Activated CD4-positive, alpha-beta T cell treated with anti-CD3 and anti-CD28 coated beads, Interleukin-2, amount 10 ng/mL, durations not matched to agents 24 days and 14 days (primary cell): ENCODE data around the gene ZNF24. TPM values are rescaled to one million over a fixed set of nuclear protein-coding genes. Genes with fewer than 3 reads are reported as not detected.

Experiments used
- DNase-seq: peaks from one replicate; pipeline ENCODE4 v3.0.0; 2022
- H3K27ac Mint-ChIP-seq: one replicate; pipeline ENCODE4 v1.8.0; 2022; ENCODE audit warnings: mild to moderate bottlenecking, mixed read lengths
- H3K27me3 Mint-ChIP-seq: one replicate; pipeline ENCODE4 v1.8.0; 2022; ENCODE audit warnings: mixed read lengths
- H3K36me3 Mint-ChIP-seq: one replicate; pipeline ENCODE4 v1.8.0; 2022; ENCODE audit warnings: low read depth, mild to moderate bottlenecking, mixed read lengths
- H3K4me1 Mint-ChIP-seq: one replicate; pipeline ENCODE4 v1.8.0; 2021; ENCODE audit warnings: mixed read lengths
- H3K4me3 Mint-ChIP-seq: one replicate; pipeline ENCODE4 v1.8.0; 2022; ENCODE audit warnings: mild to moderate bottlenecking, moderate library complexity, mixed read lengths
- H3K9me3 Mint-ChIP-seq: one replicate; pipeline ENCODE4 v1.8.0; 2021; ENCODE audit warnings: mixed read lengths
- intact Hi-C: fragments of 100-400 bp; cut with micrococcal nuclease; formaldehyde crosslinking; loops from one replicate; pipeline ENCODE4 v1.15.1; 2023
- total RNA-seq: library from RNA; stranded (reverse); gene quantifications from 2 replicates; pipeline ENCODE4 v1.2.3, GENCODE V29; 2022

ZNF24 gene
- total RNA-seq, 1 donor from 2014 or later: 57.8 TPM

DNA sequence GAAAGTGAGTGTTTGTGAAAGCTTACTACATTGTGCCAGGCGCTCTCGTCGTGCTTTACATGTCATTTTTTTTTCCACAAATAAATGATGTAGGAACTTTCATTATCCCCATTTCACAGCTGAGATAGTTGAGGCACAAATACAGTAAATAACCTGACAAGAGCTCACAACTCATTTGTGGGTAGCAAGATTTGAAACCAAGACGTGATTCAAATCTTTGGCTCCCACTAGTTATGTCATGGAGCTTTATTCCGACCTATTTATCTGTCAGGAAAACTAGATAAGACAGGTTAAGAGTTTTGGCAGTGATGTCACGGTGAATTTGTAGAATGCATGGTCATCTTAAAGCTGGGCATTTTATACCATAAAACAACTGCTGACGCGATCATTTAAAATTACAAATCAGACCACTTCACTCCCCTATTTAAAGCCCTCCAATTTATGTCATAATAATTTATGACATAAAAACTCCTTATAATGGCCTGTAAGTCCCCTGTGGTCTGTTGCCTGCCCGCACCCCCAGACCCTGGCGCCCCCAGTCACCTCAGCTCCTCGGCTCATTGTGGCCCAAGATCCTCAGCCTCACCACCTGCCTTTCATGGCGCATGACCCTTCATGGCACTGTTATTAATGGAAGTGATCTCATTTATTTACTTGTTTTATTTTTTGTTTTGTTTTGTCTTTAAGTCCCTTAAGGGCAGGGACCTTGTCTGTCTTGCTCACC is 678 bp upstream of the ZNF24 start:
- peak overlapping the region; percentile 94 for H3K27ac Mint-ChIP-seq
- no peak for DNase-seq
- peak overlapping the region; percentile 100 for H3K4me3 Mint-ChIP-seq
- H3K4me1 Mint-ChIP-seq: peaks cover 27% of the 10 kb centered on the region
- intact Hi-C loops: loop anchor here (1.0 to 2.0 kb wide), 5 partner anchors 32 to 304 kb away; partner anchors contain the start of genes INO80C, MAPRE2, ZNF396 and ZNF397
- peaks cover 5% of the 10 kb centered on the region for H3K27me3 Mint-ChIP-seq
- peaks cover 15% of the 10 kb centered on the region for H3K36me3 Mint-ChIP-seq
- no peaks in the 10 kb centered on the region for H3K9me3 Mint-ChIP-seq

DNA sequence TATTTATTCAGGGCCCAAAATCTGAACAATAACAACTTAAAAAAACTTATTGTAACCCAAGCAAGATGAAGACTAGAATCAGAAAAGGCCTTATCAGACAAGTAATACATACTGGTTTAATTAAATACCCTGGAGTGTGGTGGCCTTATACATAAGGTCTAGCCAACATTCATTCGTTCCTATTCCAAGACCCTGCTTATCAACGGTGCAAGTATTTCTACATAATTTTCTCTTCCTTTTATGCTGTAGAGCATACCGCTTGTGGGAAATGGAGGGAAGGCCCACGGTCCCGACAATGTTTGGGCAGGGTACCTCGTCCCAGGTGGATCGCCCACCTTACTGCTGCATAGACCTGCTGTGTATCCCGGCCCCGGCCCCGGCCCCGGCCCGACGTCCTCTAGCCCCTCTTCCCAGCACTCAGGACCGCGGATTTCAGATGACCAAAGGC is 708 bp downstream of the ZNF24 start:
- Mint-ChIP-seq H3K27ac (peak overlapping the region; percentile 94), H3K4me1 (peaks cover 36% of the 10 kb centered on the region), H3K27me3 (peaks cover 1% of the 10 kb centered on the region), H3K4me3 (peak overlapping the region; percentile 100), H3K36me3 (peaks cover 29% of the 10 kb centered on the region), H3K9me3 (no peaks in the 10 kb centered on the region)
- intact Hi-C loops: loop anchor here (1.0 kb wide), 1 partner anchor 629 kb away; the partner anchor contains the start of gene RMP24
- DNase-seq: no peak

DNA sequence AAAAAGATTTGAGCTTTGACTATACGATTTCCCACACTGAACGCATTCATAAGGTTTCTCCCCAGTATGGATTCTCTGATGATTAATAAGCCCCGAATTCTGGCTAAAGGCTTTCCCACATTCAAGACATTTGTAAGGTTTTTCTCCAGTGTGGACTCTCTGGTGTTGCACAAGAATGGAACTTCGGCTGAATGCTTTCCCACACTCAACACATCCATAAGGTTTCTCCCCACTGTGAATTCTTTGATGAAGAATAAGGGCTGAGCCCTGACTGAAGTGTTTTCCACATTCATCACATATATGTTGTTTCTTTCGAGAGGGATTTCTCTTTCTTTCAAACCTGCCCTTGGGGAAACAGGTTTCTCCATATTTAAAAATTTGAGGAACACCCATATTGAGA is 6.9 kb downstream of the ZNF24 start:
- DNase-seq: no peak
- Mint-ChIP-seq H3K9me3 (no peaks in the 10 kb centered on the region), H3K4me3 (no peak overlapping the region), H3K36me3 (peaks cover 76% of the 10 kb centered on the region), H3K27ac (no peak overlapping the region), H3K4me1 (peaks cover 22% of the 10 kb centered on the region), H3K27me3 (no peaks in the 10 kb centered on the region)
- intact Hi-C loops: no loop called here

DNA sequence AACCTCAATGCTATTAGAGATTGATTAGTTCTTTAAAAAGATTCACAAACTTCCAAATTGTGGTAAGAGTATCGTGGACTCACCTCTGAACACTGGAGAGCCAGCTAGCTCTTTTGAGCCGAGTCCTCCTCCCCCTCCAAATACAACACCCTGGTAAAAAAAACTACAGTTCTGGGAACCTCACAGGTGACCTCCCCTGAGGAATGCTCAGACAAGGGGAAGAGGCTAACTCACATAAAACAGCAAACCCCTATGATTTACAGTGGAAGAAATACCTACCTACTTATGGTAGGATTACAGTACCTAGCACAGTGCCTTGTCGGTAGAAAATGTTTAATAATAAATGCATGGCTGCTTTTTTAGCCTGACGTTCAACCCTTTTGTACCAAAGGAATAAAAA is 8.4 kb downstream of the ZNF24 start:
- Mint-ChIP-seq H3K4me3 (no peak overlapping the region), H3K27me3 (no peaks in the 10 kb centered on the region), H3K36me3 (peaks cover 77% of the 10 kb centered on the region), H3K9me3 (no peaks in the 10 kb centered on the region), H3K4me1 (peaks cover 19% of the 10 kb centered on the region), H3K27ac (no peak overlapping the region)
- intact Hi-C loops: no loop called here
- DNase-seq: no peak

DNA sequence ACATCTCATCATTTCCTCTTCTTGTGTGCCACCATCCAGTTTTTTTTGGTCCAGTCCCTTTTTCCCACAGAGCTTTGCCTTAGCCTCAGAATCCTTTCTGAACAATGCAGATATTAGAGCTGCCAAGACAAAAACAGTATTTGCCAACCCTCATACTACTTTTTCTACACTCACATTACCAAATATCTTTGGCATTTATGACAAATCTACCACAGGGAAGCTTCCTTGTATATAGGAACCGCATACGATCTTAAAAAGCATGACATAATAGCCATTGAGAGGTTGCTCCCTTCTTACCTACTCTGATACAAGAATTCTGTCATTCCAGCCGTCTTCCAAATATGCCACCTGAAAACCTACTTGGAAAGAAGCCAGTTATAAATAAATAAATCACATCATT is 9.4 kb downstream of the ZNF24 start:
- no peaks in the 10 kb centered on the region for H3K27me3 Mint-ChIP-seq
- no peak overlapping the region for H3K4me3 Mint-ChIP-seq
- H3K9me3 Mint-ChIP-seq: no peaks in the 10 kb centered on the region
- DNase-seq: no peak
- peaks cover 15% of the 10 kb centered on the region for H3K4me1 Mint-ChIP-seq
- intact Hi-C loops: no loop called here
- no peak overlapping the region for H3K27ac Mint-ChIP-seq
- peaks cover 68% of the 10 kb centered on the region for H3K36me3 Mint-ChIP-seq

DNA sequence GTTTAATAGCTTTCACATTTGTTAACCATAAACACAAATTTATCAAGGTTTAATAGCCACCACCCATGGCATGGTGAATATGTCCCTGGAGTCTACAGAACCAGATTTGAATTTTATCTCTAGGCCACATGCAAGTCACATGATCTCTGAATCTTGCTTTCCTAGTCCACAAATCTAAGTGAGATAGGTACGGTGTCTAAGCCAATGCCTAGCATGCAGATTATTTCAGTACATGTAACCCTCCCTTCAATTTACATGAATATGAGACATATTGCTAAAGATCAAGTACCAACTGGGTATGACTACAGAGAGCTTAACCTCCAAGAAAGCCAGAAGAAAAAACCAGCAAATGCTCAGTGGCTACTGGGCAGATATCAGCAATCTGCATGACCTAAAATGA is 10.0 kb downstream of the ZNF24 start:
- intact Hi-C loops: no loop called here
- Mint-ChIP-seq H3K4me1 (peaks cover 10% of the 10 kb centered on the region), H3K9me3 (no peaks in the 10 kb centered on the region), H3K36me3 (peaks cover 62% of the 10 kb centered on the region), H3K27me3 (no peaks in the 10 kb centered on the region), H3K27ac (no peak overlapping the region), H3K4me3 (no peak overlapping the region)
- DNase-seq: no peak

DNA sequence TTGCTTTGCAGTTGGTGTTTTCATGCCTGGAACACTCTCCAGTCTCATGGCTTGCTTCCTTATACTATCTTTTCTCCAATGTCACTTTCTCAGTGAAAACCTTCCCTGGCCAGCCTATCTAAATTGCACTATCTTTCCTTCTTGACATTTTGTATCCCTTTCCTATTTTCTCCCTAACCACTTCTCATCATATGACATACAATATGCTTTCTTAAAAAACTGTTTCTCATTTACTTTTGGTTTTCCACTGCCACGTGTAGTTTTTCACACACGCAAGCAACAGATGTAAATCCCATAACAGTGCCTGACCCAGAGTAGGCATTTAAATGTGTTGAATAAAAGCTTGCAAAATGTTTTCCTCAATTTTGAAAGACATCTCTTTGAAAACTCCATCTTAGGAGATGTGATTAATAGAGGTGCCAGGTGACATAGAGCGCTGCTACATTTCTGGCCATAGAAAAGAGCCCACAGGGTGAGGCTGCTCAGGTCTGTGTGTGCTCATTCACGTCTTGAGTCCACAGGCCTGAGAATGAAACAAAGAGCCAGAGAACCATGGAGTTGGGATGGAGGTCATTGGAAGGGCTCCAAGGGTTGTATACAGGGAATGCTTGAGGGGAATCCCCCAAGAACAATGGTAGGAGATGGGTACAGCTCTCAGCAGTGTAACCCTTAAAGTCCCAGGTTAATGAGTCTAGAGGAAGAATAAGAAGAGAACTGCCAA is 12.7 kb downstream of the ZNF24 start:
- Mint-ChIP-seq H3K27ac (no peak overlapping the region), H3K27me3 (no peaks in the 10 kb centered on the region), H3K4me1 (peaks cover 2% of the 10 kb centered on the region), H3K4me3 (no peak overlapping the region), H3K36me3 (peaks cover 40% of the 10 kb centered on the region), H3K9me3 (no peaks in the 10 kb centered on the region)
- DNase-seq: no peak
- intact Hi-C loops: no loop called here

DNA sequence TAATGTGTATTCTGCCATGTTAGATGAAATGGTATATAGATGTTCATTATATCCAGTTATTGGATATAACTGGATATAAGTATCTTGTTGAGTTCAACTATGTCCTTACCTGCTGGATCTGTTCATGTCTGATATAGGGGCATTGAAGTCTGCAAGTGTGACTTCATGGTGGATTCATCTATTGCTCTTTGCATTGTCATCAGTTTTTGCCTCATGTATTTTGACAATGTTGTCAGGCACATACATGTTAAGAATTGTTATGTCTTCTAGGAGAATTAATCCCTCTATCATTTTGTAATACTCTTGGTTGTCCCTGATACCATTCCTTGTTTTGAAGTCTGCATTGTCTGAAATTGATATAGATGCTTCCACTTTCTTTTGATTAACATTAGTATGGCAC is 15.4 kb downstream of the ZNF24 start:
- no peaks in the 10 kb centered on the region for H3K27me3 Mint-ChIP-seq
- no peaks in the 10 kb centered on the region for H3K4me1 Mint-ChIP-seq
- intact Hi-C loops: no loop called here
- no peak overlapping the region for H3K4me3 Mint-ChIP-seq
- H3K9me3 Mint-ChIP-seq: no peaks in the 10 kb centered on the region
- H3K27ac Mint-ChIP-seq: no peak overlapping the region
- no peak for DNase-seq
- H3K36me3 Mint-ChIP-seq: peaks cover 18% of the 10 kb centered on the region

DNA sequence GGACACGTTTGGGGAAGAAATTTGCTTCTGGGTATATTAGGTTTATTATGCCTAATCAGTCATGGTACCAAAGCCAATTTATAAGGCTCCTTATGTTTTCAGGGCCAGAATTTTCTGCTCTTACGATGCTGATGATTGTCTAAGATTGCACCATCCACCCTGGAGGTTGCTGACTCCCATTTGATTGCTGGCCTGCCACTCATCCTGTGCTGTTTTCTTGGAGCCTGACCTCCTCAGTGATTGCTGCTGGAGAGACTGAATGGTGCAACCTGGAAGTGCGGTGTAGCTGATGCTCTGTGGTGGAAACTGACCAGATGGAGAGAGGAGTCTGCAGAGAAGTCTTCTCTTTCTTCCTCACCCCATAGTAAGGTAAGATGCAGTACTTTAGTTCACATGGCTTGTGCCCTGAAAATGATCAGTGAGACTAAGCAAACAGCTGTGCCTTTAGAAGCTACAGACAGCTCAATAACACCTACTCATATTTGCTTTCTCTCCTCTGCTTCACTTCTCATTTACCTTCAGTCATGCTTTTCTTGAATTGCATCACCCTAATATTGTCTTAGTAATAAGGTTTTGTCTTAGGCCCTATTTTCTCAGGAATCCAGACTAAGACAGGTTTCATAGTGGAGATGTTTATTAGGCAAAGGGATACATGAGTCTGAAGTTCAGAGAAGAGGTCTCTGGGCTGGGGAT is 17.4 kb downstream of the ZNF24 start:
- H3K27me3 Mint-ChIP-seq: no peaks in the 10 kb centered on the region
- no peak overlapping the region for H3K27ac Mint-ChIP-seq
- DNase-seq: no peak
- intact Hi-C loops: no loop called here
- no peaks in the 10 kb centered on the region for H3K4me1 Mint-ChIP-seq
- no peak overlapping the region for H3K4me3 Mint-ChIP-seq
- H3K36me3 Mint-ChIP-seq: peaks cover 2% of the 10 kb centered on the region
- no peaks in the 10 kb centered on the region for H3K9me3 Mint-ChIP-seq

DNA sequence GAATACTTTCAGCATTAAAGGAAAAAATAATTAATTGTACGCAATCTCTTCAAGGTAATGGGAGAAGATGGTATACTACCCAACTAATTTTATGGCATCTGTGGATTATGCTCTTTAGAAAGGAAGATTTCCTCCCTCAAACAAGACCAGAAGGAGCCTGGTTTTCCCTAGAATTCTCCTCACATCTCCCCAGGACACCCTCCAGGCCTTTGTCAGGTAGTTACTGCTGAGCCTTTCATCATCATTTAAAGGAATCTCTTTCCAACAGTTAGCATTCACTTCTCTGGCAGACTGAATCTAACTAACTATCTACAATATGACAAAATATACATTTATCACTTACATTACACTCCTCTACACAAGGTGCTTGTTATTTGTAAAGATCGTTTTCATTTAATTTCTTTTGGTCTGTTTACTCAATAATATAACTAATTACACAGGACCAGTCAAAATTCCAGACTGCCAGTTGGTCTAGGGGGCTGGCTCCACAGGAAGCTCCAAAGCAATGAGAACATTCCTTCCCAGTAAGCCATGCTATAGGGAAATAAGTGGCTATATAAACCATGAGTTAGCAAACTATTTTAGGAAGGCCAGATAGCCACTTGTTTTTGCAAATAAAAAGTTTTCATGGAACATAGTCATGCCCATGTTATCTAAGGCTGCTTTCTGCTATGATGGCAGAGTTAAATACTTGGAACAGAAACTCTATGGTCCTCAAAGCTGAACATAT is 19.1 kb downstream of the ZNF24 start:
- H3K27me3 Mint-ChIP-seq: no peaks in the 10 kb centered on the region
- intact Hi-C loops: no loop called here
- H3K4me1 Mint-ChIP-seq: no peaks in the 10 kb centered on the region
- H3K36me3 Mint-ChIP-seq: peaks cover 2% of the 10 kb centered on the region
- no peak for DNase-seq
- H3K9me3 Mint-ChIP-seq: no peaks in the 10 kb centered on the region
- H3K4me3 Mint-ChIP-seq: no peak overlapping the region
- H3K27ac Mint-ChIP-seq: no peak overlapping the region

DNA sequence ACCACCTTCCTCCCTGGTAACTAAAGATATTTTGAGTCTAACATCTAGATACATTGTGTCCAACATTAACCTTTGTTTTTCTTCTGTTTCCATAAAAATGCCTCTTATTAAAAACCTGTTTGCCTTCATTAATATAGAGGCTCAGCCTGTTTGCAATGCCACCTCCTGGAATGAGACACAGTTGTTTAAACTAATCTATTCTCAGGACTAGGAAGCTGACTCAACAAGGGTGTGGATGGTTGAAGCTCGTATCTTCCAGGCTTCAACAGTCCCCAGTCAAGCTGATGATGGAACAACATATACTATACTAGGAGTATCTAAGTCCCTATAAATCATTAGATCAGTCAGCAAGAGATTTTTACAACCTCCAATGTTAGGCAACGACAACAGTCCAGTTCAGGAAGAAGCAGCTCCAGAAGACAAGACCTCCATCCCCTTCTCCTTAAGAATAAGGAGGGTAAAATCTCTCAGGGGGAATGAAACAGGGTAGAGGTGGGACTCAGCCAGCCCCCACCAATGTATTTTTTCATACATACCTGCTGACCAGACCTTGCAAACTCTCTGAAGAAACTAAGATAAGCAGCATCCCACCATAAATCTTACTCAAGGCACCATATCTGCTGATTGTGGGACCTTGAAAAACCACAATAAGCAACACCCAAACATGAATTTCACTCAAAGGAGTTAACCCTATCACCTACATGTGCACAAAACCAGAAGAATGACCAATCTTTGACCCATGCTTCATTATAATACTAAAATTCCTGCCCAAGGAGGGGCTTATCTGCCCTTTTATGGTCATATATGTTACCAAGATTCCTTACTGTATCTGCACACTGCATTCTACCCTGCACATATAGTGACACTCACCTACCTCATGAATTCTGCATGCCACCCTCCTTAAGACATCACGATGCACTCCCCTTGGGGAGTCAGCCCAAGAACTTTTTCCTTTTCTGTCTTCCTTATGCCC is 21.4 kb downstream of the ZNF24 start:
- DNase-seq: no peak
- intact Hi-C loops: no loop called here
- H3K27ac Mint-ChIP-seq: no peak overlapping the region
- H3K27me3 Mint-ChIP-seq: no peaks in the 10 kb centered on the region
- no peaks in the 10 kb centered on the region for H3K9me3 Mint-ChIP-seq
- no peaks in the 10 kb centered on the region for H3K4me1 Mint-ChIP-seq
- H3K36me3 Mint-ChIP-seq: no peaks in the 10 kb centered on the region
- no peak overlapping the region for H3K4me3 Mint-ChIP-seq

DNA sequence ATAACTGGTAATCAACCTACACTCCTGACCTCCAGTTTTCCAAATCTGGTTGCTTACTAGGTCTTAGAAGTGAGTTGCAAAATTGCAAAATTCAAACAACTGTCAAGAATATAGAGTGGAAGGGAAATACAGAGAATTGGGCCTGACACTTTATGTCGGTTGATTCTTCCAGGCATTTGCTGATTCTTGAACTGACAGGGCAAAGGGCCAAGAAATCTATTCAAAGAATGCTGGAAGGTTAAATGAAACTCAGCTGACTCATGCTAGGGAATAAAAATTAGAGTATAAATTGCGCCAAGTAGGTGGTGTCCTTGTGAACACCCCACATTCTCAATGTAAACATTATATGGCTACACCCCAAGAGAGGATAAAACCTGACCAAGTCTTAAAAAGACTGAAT is 32.7 kb downstream of the ZNF24 start:
- Mint-ChIP-seq H3K27me3 (no peaks in the 10 kb centered on the region), H3K9me3 (peaks cover 40% of the 10 kb centered on the region), H3K36me3 (peaks cover 25% of the 10 kb centered on the region), H3K4me1 (no peaks in the 10 kb centered on the region), H3K27ac (no peak overlapping the region), H3K4me3 (no peak overlapping the region)
- DNase-seq: no peak
- intact Hi-C loops: no loop called here
